HEK293 (cell line): ENCODE data around the gene CRTC1.

ENCODE experiments used
- AEBP2 ChIP-seq: fragments of 450-650 bp; formaldehyde crosslinking; IDR thresholded peaks from 2 replicates; pipeline ENCODE4 v1.5.1; 2016; ENCODE audit warnings: missing biosample characterization, missing genetic modification characterization, borderline replicate concordance
- BCL11B ChIP-seq: fragments of 450-650 bp; formaldehyde crosslinking; IDR thresholded peaks from 2 replicates; pipeline ENCODE4 v1.5.1; 2016; ENCODE audit warnings: low read depth, missing biosample characterization, missing genetic modification characterization
- ELK4 ChIP-seq: IDR thresholded peaks from 2 replicates; pipeline ENCODE4 v1.6.1; 2011; ENCODE audit warnings: mild to moderate bottlenecking, low read depth, low read length, borderline replicate concordance
- HOXC10 ChIP-seq: sonication (generic); formaldehyde crosslinking; IDR thresholded peaks from 2 replicates; pipeline ENCODE4 v1.8.1; 2023; ENCODE audit warnings: mild to moderate bottlenecking, missing genetic modification reagents
- HOXD13 ChIP-seq: sonication (generic); formaldehyde crosslinking; IDR thresholded peaks from 2 replicates; pipeline ENCODE4 v1.8.0; 2022; ENCODE audit warnings: missing genetic modification reagents, borderline replicate concordance
- IKZF3 ChIP-seq: fragments of 450-650 bp; IDR thresholded peaks from 2 replicates; pipeline ENCODE4 v1.5.0; 2018; ENCODE audit warnings: missing biosample characterization, mild to moderate bottlenecking, missing genetic modification characterization, moderate library complexity
- KLF8 ChIP-seq: fragments of 450-650 bp; formaldehyde crosslinking; IDR thresholded peaks from 2 replicates; pipeline ENCODE4 v1.5.1; 2016; ENCODE audit warnings: missing biosample characterization, missing genetic modification characterization
- MEIS1 ChIP-seq: sonication (generic); formaldehyde crosslinking; IDR thresholded peaks from 2 replicates; pipeline ENCODE4 v1.8.1; 2022; ENCODE audit warnings: missing genetic modification reagents, mild to moderate bottlenecking, borderline replicate concordance
- PBX3 ChIP-seq: sonication (generic); formaldehyde crosslinking; IDR thresholded peaks from 2 replicates; pipeline ENCODE4 v1.8.1; 2022; ENCODE audit warnings: mild to moderate bottlenecking, moderate library complexity, missing genetic modification reagents
- SP7 ChIP-seq: fragments of 450-650 bp; formaldehyde crosslinking; IDR thresholded peaks from 2 replicates; pipeline ENCODE4 v1.5.1; 2016; ENCODE audit warnings: missing biosample characterization, missing genetic modification characterization
- YY2 ChIP-seq: fragments of 450-650 bp; formaldehyde crosslinking; IDR thresholded peaks from 2 replicates; pipeline ENCODE4 v1.5.1; 2016; ENCODE audit warnings: missing biosample characterization, missing genetic modification characterization
- ZBTB48 ChIP-seq: fragments of 450-650 bp; formaldehyde crosslinking; IDR thresholded peaks from 2 replicates; pipeline ENCODE4 v1.5.1; 2016; ENCODE audit warnings: missing biosample characterization, missing genetic modification characterization
- ZBTB49 ChIP-seq: fragments of 450-650 bp; formaldehyde crosslinking; IDR thresholded peaks from 2 replicates; pipeline ENCODE4 v1.5.1; 2016; ENCODE audit warnings: missing biosample characterization, missing genetic modification characterization, low read depth
- ZBTB7A ChIP-seq: fragments of 450-650 bp; formaldehyde crosslinking; IDR thresholded peaks from 2 replicates; pipeline ENCODE4 v1.5.1; 2016; ENCODE audit warnings: low read depth, missing biosample characterization, missing genetic modification characterization
- ZNF169 ChIP-seq: fragments of 450-650 bp; formaldehyde crosslinking; IDR thresholded peaks from 2 replicates; pipeline ENCODE4 v1.5.1; 2016; ENCODE audit warnings: missing biosample characterization, missing genetic modification characterization
- ZNF174 ChIP-seq: fragments of 450-650 bp; formaldehyde crosslinking; IDR thresholded peaks from 2 replicates; pipeline ENCODE4 v1.5.0; 2017; ENCODE audit warnings: missing biosample characterization, mild to moderate bottlenecking, missing genetic modification characterization
- ZNF175 ChIP-seq: fragments of 450-650 bp; formaldehyde crosslinking; IDR thresholded peaks from 2 replicates; pipeline ENCODE4 v1.5.1; 2016; ENCODE audit warnings: missing biosample characterization, missing genetic modification characterization
- ZNF202 ChIP-seq: fragments of 450-650 bp; formaldehyde crosslinking; IDR thresholded peaks from 2 replicates; pipeline ENCODE4 v1.5.1; 2016; ENCODE audit warnings: missing biosample characterization, missing genetic modification characterization, borderline replicate concordance
- ZNF221 ChIP-seq: fragments of 450-650 bp; formaldehyde crosslinking; IDR thresholded peaks from 2 replicates; pipeline ENCODE4 v1.5.1; 2017; ENCODE audit warnings: missing biosample characterization, missing genetic modification characterization, borderline replicate concordance
- ZNF239 ChIP-seq: fragments of 450-650 bp; formaldehyde crosslinking; IDR thresholded peaks from 2 replicates; pipeline ENCODE4 v1.5.1; 2016; ENCODE audit warnings: missing biosample characterization, missing genetic modification characterization
- ZNF248 ChIP-seq: fragments of 450-650 bp; formaldehyde crosslinking; IDR thresholded peaks from 2 replicates; pipeline ENCODE4 v1.5.1; 2017; ENCODE audit warnings: missing biosample characterization, missing genetic modification characterization
- ZNF341 ChIP-seq: fragments of 450-650 bp; formaldehyde crosslinking; IDR thresholded peaks from 2 replicates; pipeline ENCODE4; 2016; ENCODE audit warnings: low read depth, missing biosample characterization, missing genetic modification characterization
- ZNF354C ChIP-seq: fragments of 450-650 bp; formaldehyde crosslinking; IDR thresholded peaks from 2 replicates; pipeline ENCODE4 v1.5.1; 2016; ENCODE audit warnings: missing biosample characterization, missing genetic modification characterization, low read depth, borderline replicate concordance
- ZNF391 ChIP-seq: fragments of 450-650 bp; formaldehyde crosslinking; IDR thresholded peaks from 2 replicates; pipeline ENCODE4 v1.5.1; 2016; ENCODE audit warnings: low read depth, missing biosample characterization, missing genetic modification characterization, borderline replicate concordance
- ZNF404 ChIP-seq: fragments of 450-650 bp; formaldehyde crosslinking; IDR thresholded peaks from 2 replicates; pipeline ENCODE4 v1.5.1; 2017; ENCODE audit warnings: missing biosample characterization, missing genetic modification characterization
- ZNF416 ChIP-seq: fragments of 450-650 bp; formaldehyde crosslinking; IDR thresholded peaks from 2 replicates; pipeline ENCODE4 v1.5.1; 2016; ENCODE audit warnings: missing biosample characterization, missing genetic modification characterization
- ZNF521 ChIP-seq: fragments of 450-650 bp; formaldehyde crosslinking; IDR thresholded peaks from 2 replicates; pipeline ENCODE4 v1.5.1; 2017; ENCODE audit warnings: missing biosample characterization, mild to moderate bottlenecking, missing genetic modification characterization
- ZNF530 ChIP-seq: fragments of 450-650 bp; formaldehyde crosslinking; IDR thresholded peaks from 2 replicates; pipeline ENCODE4 v1.5.1; 2016; ENCODE audit warnings: low read depth, missing biosample characterization, missing genetic modification characterization
- ZNF558 ChIP-seq: fragments of 450-650 bp; formaldehyde crosslinking; IDR thresholded peaks from 2 replicates; pipeline ENCODE4 v1.5.1; 2016; ENCODE audit warnings: missing biosample characterization, missing genetic modification characterization
- ZNF610 ChIP-seq: fragments of 450-650 bp; formaldehyde crosslinking; IDR thresholded peaks from 2 replicates; pipeline ENCODE4 v1.5.1; 2016; ENCODE audit warnings: missing biosample characterization, missing genetic modification characterization, borderline replicate concordance
- ZNF777 ChIP-seq: fragments of 450-650 bp; formaldehyde crosslinking; IDR thresholded peaks from 2 replicates; pipeline ENCODE4 v1.5.1; 2017; ENCODE audit warnings: missing biosample characterization, missing genetic modification characterization, borderline replicate concordance
- ZNF792 ChIP-seq: fragments of 450-650 bp; formaldehyde crosslinking; IDR thresholded peaks from 2 replicates; pipeline ENCODE4 v1.5.1; 2016; ENCODE audit warnings: missing biosample characterization, missing genetic modification characterization
- ZSCAN30 ChIP-seq: fragments of 450-650 bp; IDR thresholded peaks from 2 replicates; pipeline ENCODE4 v1.5.1; 2018; ENCODE audit warnings: missing biosample characterization, mild to moderate bottlenecking, missing genetic modification characterization, moderate library complexity
- ZSCAN5A ChIP-seq: fragments of 450-650 bp; formaldehyde crosslinking; IDR thresholded peaks from 2 replicates; pipeline ENCODE4 v1.5.1; 2016; ENCODE audit warnings: missing biosample characterization, missing genetic modification characterization

The CRTC1 gene

GRCh38 chr19:18683109-18683957 is at the start of gene CRTC1 (continued):
- TF ChIP-seq AEBP2 (tag by site-specific recombination) (no peak), ZSCAN30 (tag by site-specific recombination) (peak; percentile 80; the same call in 1 of the 2 replicates), ZNF169 (tag by site-specific recombination) (no peak), HOXC10 (CRISPR knock-in tag) (no peak), ZBTB7A (no peak; the same call in 1 of the 2 replicates), ZNF610 (no peak), ZBTB48 (tag by site-specific recombination) (no peak), ZNF239 (tag by site-specific recombination) (no peak), ZNF391 (no peak), ZNF248 (tag by site-specific recombination) (no peak), SP7 (tag by site-specific recombination) (no peak; the same call in none of the 2 replicates), ZNF175 (tag by site-specific recombination) (no peak), KLF8 (tag by site-specific recombination) (peak; percentile 79; the same call in 1 of the 2 replicates), ZNF792 (tag by site-specific recombination) (no peak), ZNF221 (no peak), ZBTB49 (tag by site-specific recombination) (no peak), IKZF3 (tag by site-specific recombination) (no peak), ZNF558 (no peak), MEIS1 (CRISPR knock-in tag) (no peak), ZNF530 (tag by site-specific recombination) (no peak), ZNF354C (tag by site-specific recombination) (no peak), PBX3 (CRISPR knock-in tag) (no peak), HOXD13 (CRISPR knock-in tag) (no peak), ELK4 (no peak), ZNF404 (tag by site-specific recombination) (no peak), ZNF416 (no peak), ZNF521 (no peak), ZNF777 (tag by site-specific recombination) (no peak), BCL11B (no peak; the same call in 1 of the 2 replicates), YY2 (peak; percentile 77), ZNF174 (no peak), ZSCAN5A (no peak), ZNF341 (tag by site-specific recombination) (peak; percentile 63; the same call in 1 of the 2 replicates), ZNF202 (tag by site-specific recombination) (no peak)
